ENCODE measurements around the gene USP5.
"Not testable (repeated sequence)": the region's sequence is repeated elsewhere in the genome, so short reads cannot be mapped to it uniquely, and the experiment has no call there.

Gene USP5

DNA sequence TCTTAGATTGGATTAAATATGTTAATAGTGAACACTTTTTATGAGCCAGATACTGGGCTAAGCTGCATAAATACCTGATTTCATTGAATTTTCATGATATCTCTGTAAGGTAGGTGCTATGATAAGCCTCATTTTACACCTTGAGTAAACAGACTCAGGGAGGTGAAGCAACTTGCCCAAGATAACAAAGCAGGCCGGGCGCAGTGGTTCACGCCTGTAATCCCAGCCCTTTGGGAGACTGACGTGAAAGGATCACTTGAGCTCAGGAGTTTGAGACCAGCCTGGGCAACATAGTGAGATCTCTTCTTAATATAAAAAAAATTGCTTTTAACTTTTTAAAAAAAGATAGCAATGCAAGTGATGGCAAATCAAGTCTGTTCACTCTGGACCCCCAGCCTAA, 9.9 kb upstream of the USP5 start:
- DNase-seq = no peak

- no peak for DNase-seq
These were observed 8.6 kb upstream of the USP5 start for GRCh38 chr12:6843118-6843902.

DNA sequence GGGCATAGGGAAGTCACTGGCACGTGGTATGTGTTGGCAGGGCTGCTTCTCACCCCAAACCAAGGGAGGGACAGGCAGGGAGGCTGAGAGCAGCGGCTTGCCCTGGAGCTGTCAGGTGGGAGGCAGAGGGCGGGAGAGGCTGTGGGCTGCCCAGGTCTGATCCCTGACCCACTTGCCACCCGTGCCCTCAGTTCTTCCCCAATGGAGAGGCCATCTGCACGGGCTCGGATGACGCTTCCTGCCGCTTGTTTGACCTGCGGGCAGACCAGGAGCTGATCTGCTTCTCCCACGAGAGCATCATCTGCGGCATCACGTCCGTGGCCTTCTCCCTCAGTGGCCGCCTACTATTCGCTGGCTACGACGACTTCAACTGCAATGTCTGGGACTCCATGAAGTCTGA, 6.6 kb upstream of the USP5 start:
- no peak for DNase-seq

DNA sequence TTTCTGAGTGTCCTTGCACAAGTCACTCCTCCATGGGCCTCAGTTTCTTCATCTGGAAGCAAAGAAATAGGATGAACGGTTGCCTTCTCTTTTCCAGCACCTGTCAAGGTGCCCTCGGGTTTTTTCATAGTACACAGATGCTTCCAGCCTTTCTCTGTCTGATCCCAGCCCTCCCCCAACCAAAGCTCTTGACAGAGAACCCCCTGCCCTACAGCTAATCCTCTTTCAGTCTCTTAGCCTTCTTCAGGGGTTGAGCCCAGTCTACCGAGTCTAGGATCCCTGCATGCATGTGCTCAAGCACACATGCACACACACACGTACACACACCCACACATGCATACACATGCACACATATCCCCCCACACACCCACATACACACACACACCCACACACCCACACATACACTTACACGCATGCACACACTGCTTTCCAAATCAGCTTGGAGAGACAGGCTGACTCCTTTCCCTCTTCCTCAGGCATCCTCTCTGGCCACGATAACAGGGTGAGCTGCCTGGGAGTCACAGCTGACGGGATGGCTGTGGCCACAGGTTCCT, 5.6 kb upstream of the USP5 start:
- no peak for DNase-seq

DNA sequence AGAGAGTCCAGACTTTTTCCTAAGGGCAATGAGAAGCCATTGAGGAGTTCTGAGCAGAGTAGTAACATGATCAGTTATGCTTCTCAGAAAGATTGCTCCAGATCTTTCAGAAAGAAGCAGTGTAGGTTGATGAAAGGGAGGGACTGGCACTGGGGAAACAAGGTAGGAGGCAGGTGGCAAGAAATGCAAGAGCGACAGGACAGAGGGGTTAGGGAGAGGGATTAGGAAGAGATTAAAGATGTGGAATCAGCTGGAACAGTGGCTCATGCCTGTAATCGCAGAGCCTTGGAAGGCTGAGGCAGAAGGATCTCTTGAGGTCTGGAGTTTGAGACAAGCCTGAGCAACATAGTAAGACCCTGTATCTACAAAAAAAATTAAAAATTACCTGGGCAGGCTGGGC, 4.3 kb upstream of the USP5 start:
- DNase-seq = no peak

DNA sequence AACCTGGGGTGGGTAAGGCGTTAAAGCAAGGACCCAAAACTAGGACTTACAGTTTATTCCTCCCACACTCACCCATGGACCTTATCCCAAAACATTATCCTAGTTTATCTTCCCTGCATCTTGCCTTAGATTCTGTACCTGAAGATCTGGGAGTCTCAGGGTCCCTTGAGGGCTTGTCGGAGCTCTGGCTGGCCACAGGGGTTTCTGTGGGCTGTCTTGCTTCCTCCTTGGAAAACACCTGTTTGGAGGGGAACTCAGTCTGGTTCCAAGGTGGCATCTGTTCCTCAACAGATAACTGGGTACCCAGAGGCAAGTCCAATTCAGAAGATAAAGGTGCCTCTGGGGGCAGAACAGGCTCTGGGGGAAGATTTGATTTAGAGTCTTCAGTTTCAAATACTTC, 2.5 kb upstream of the USP5 start:
- no peak for DNase-seq

GRCh38 chr12:6849976-6850560, 1.9 kb upstream of the USP5 start:
- no peak for DNase-seq

- no peak for DNase-seq
These were observed 1.2 kb upstream of the USP5 start for GRCh38 chr12:6850796-6851152.

- peak; percentile 93 for DNase-seq
These were observed 613 bp upstream of the USP5 start, which contains the start of gene CDCA3 for GRCh38 chr12:6851153-6851920. CDCA3 (minus strand) TSS chr12:6851286; CDS start chr12:6850952, 334 bp downstream.

GRCh38 chr12:6852651-6853354, 853 bp downstream of the USP5 start:
- peak; percentile 82 for DNase-seq

- no peak for DNase-seq
These were observed 1.7 kb downstream of the USP5 start for GRCh38 chr12:6853626-6854025.

- DNase-seq = no peak
These were observed 2.1 kb downstream of the USP5 start for GRCh38 chr12:6854036-6854435.

DNA sequence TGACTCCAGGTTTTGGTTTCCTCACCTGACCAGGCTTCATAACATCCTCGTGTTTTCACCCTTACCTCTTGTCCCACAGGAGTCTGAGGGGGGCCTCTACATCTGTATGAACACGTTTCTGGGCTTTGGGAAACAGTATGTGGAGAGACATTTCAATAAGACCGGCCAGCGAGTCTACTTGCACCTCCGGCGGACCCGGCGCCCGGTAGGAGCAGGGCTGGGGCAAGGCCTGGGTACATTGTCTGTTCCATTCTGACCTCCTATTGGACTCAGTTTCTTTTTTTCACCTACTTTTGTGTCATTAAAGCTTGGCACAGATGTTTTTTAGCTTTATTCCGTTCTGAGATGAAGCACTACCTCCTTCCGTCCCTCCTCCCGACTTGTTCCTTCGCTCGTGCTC, 3.4 kb downstream of the USP5 start:
- DNase-seq = no peak

DNA sequence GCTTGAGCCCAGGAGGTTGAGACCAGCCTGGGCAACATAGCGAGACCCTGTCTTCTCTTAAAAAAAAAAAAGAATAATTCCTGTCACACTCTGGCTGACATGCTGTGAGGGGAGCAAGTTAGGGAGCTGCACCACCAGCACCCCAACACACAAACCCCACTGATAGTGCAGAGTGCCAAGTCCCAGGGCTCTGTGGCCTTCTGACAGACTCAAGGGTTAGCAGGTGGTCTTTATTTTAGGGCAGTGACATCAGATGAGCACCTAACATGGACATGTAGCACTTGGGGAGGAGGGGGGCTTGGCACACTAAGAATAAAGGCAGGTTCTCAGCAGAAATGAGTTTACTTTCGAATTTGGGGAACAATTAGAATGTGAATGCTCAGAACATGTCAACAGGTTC, 6.8 kb downstream of the USP5 start:
- DNase-seq = no peak

DNA sequence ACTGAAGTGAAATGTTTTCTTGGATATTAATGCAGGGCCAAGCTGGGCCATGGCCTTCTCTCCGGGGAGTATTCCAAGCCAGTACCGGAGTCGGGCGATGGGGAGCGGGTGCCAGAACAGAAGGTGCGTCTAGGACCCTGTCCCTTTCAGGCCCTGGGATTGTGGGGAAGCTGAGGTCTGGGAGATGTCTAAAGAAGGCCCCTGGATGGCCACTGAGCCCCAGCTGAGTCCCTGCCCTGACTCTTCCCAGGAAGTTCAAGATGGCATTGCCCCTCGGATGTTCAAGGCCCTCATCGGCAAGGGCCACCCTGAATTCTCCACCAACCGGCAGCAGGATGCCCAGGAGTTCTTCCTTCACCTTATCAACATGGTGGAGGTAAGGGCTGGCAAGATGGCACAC, 8.2 kb downstream of the USP5 start:
- no peak for DNase-seq

DNA sequence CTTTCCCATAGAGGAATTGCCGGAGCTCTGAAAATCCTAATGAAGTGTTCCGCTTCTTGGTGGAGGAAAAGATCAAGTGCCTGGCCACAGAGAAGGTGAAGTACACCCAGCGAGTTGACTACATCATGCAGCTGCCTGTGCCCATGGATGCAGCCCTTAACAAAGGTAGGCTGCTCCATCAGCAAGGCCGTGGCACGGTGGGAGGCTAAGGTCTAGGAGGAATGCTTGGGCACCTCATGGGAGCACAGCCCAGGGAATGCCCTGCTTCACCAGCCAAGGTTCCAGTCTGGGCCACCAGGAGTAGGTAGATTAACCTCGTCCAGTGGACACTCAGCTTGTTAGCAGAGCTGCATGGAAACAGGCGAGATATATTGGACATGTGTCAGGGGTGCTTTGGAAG, 9.0 kb downstream of the USP5 start:
- no peak for DNase-seq

DNA sequence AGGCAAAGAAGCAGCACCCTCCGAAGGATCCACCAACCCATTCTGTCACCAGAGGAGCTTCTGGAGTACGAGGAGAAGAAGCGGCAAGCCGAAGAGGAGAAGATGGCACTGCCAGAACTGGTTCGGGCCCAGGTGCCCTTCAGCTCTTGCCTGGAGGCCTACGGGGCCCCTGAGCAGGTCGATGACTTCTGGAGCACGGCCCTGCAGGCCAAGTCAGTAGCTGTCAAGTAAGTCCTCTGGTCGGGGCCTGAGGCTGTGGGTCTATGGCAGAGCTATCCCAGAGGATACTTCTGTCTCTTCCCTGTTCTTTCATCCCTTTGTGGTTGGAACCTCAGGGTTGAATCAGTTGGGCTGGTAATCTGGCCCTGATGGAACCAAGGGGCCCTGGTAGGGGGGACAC, 9.4 kb downstream of the USP5 start:
- no peak for DNase-seq

DNA sequence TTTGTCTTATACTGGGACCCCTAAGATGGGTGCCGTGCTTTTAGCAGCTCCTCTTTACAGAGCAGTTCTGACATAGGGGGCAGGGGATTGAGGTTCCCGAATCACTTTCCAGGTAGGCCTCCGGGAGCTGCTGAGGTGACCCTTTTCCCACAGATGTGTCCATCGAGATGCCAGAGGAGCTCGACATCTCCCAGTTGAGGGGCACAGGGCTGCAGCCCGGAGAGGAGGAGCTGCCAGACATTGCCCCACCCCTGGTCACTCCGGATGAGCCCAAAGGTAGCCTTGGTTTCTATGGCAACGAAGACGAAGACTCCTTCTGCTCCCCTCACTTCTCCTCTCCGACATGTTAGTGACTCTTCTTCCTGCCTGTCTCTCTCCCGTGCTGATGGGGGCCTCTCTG, 11.1 kb downstream of the USP5 start:
- DNase-seq = no peak

DNA sequence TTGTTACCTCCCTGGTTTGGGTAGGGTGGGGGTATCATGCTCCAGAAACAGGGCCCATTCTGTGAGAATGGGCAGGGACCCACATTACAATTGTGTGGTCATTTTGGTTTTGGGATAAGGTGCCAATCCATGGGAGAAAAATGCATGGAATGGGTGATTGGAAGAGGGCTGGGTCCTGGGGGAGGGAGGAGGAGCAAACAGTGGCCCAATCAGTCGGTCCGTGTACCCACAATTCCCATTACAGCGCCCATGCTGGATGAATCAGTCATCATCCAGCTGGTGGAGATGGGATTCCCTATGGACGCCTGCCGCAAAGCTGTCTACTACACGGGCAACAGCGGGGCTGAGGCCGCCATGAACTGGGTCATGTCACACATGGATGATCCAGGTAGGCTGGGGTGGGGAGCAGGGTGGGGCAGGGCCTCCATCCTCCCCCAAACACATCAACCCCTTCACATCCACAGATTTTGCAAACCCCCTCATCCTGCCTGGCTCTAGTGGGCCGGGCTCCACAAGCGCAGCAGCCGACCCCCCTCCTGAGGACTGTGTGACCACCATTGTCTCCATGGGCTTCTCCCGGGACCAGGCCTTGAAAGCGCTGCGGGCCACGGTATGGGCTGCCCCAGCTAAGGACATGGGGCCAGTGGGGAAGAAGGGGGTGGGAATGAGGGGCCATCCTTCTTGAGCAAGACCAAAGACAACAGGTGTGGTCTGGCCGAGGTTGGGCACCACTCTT, 11.8 kb downstream of the USP5 start:
- no peak for DNase-seq

DNA sequence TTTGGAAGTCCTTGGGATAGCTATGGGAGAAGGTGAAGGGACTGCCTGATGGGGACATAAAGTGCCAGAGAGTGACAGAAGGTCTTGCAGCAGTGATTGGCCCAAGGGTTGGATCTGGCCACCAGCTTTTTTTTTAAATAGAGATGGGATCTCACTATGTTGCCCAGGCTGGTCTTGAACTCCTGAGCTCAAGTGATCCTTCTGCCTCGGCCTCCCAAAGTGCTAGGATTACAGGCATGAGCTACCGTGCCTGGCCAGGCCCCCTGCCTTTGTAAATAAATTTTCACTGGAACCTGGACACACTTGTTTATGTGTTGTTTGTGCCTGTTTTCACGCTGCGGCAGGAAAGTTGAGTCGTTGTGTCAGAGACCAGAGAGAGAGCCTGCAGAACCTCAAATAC, 13.4 kb downstream of the USP5 start:
- not testable (repeated sequence) for DNase-seq

- no peak for DNase-seq
These were observed 14.4 kb downstream of the USP5 start for GRCh38 chr12:6866163-6866919.
